Measurements from ENCODE around the gene DROSHA. TPM values are rescaled to one million over a fixed set of nuclear protein-coding genes. Genes with fewer than 3 reads are reported as not detected.

The DROSHA gene
- total and polyA plus RNA-seq, 5 donors: 26.2 to 46.0 (median 30.5) TPM

GRCh38 chr5:31442058-31442745 lies 89.7 kb downstream of the DROSHA start:
- ATAC-seq: no peak
- peaks cover 2% of the 10 kb centered on the region for H3K9me3 ChIP-seq (ENCODE audit: control insufficient read depth, low read length)
- DNase-seq: no peak
- 74% methylated on average over 3 of the region's 3 CpGs for WGBS
- H3K4me1 ChIP-seq (ENCODE audit: control insufficient read depth, insufficient read depth, low read length): no peaks in the 10 kb centered on the region
- no peaks in the 10 kb centered on the region for H3K27me3 ChIP-seq (ENCODE audit: control insufficient read depth, insufficient read depth)
- intact Hi-C loops (cut with DNase I): no loop called here
- no peak overlapping the region for H3K4me3 ChIP-seq (ENCODE audit: low read length)
- no peak overlapping the region for H3K27ac ChIP-seq (ENCODE audit: low read length)

GRCh38 chr5:31436851-31437250 lies 95.0 kb downstream of the DROSHA start:
- WGBS: 51% methylated on average over 1 of the region's 1 CpG
- DNase-seq: no peak
- intact Hi-C loops (cut with DNase I): no loop called here
- Histone ChIP-seq H3K4me1 (ENCODE audit: control insufficient read depth, insufficient read depth, low read length) (no peaks in the 10 kb centered on the region), H3K27ac (ENCODE audit: low read length) (no peak overlapping the region), H3K9me3 (ENCODE audit: control insufficient read depth, low read length) (peaks cover 4% of the 10 kb centered on the region), H3K4me3 (ENCODE audit: low read length) (no peak overlapping the region), H3K27me3 (ENCODE audit: control insufficient read depth, insufficient read depth) (no peaks in the 10 kb centered on the region)
- no peak for ATAC-seq

GRCh38 chr5:31435730-31436129 lies 96.2 kb downstream of the DROSHA start:
- peaks cover 4% of the 10 kb centered on the region for H3K9me3 ChIP-seq (ENCODE audit: control insufficient read depth, low read length)
- no peak overlapping the region for H3K27ac ChIP-seq (ENCODE audit: low read length)
- H3K4me3 ChIP-seq (ENCODE audit: low read length): no peak overlapping the region
- intact Hi-C loops (cut with DNase I): no loop called here
- WGBS: 96% methylated on average over 4 of the region's 4 CpGs
- DNase-seq (no peak), ATAC-seq (no peak)
- H3K27me3 ChIP-seq (ENCODE audit: control insufficient read depth, insufficient read depth): no peaks in the 10 kb centered on the region
- no peaks in the 10 kb centered on the region for H3K4me1 ChIP-seq (ENCODE audit: control insufficient read depth, insufficient read depth, low read length)

- no peaks in the 10 kb centered on the region for H3K4me1 ChIP-seq (ENCODE audit: control insufficient read depth, insufficient read depth, low read length)
- ATAC-seq (no peak), DNase-seq (no peak)
- intact Hi-C loops (cut with DNase I): no loop called here
- WGBS: 76% methylated on average over 2 of the region's 2 CpGs
- H3K9me3 ChIP-seq (ENCODE audit: control insufficient read depth, low read length): peaks cover 2% of the 10 kb centered on the region
- no peaks in the 10 kb centered on the region for H3K27me3 ChIP-seq (ENCODE audit: control insufficient read depth, insufficient read depth)
- no peak overlapping the region for H3K4me3 ChIP-seq (ENCODE audit: low read length)
- H3K27ac ChIP-seq (ENCODE audit: low read length): no peak overlapping the region
Observed at GRCh38 chr5:31434898-31435297, 97.0 kb downstream of the DROSHA start.

- intact Hi-C loops (cut with DNase I): no loop called here
- Histone ChIP-seq H3K27ac (ENCODE audit: low read length) (no peak overlapping the region), H3K9me3 (ENCODE audit: control insufficient read depth, low read length) (peaks cover 2% of the 10 kb centered on the region), H3K27me3 (ENCODE audit: control insufficient read depth, insufficient read depth) (no peaks in the 10 kb centered on the region), H3K4me1 (ENCODE audit: control insufficient read depth, insufficient read depth, low read length) (no peaks in the 10 kb centered on the region), H3K4me3 (ENCODE audit: low read length) (no peak overlapping the region)
- no peak for DNase-seq
- 96% methylated on average over 3 of the region's 3 CpGs for WGBS
- no peak for ATAC-seq
Observed at GRCh38 chr5:31433229-31433628, 98.7 kb downstream of the DROSHA start.

- no peak overlapping the region for H3K4me3 ChIP-seq (ENCODE audit: low read length)
- no peaks in the 10 kb centered on the region for H3K27me3 ChIP-seq (ENCODE audit: control insufficient read depth, insufficient read depth)
- no peak overlapping the region for H3K27ac ChIP-seq (ENCODE audit: low read length)
- H3K4me1 ChIP-seq (ENCODE audit: control insufficient read depth, insufficient read depth, low read length): no peaks in the 10 kb centered on the region
- intact Hi-C loops (cut with DNase I): no loop called here
- no peak for DNase-seq
- H3K9me3 ChIP-seq (ENCODE audit: control insufficient read depth, low read length): no peaks in the 10 kb centered on the region
- no peak for ATAC-seq
- WGBS: 57% methylated on average over 1 of the region's 1 CpG
Observed at GRCh38 chr5:31427724-31428309, 104.1 kb downstream of the DROSHA start.

GRCh38 chr5:31427013-31427723 lies 104.7 kb downstream of the DROSHA start:
- ATAC-seq (no peak), DNase-seq (no peak)
- Histone ChIP-seq H3K27me3 (ENCODE audit: control insufficient read depth, insufficient read depth) (no peaks in the 10 kb centered on the region), H3K27ac (ENCODE audit: low read length) (no peak overlapping the region), H3K4me3 (ENCODE audit: low read length) (no peak overlapping the region), H3K4me1 (ENCODE audit: control insufficient read depth, insufficient read depth, low read length) (no peaks in the 10 kb centered on the region), H3K9me3 (ENCODE audit: control insufficient read depth, low read length) (no peaks in the 10 kb centered on the region)
- 79% methylated on average over 4 of the region's 4 CpGs for WGBS
- intact Hi-C loops (cut with DNase I): no loop called here

GRCh38 chr5:31421806-31422586 lies 109.9 kb downstream of the DROSHA start:
- Histone ChIP-seq H3K9me3 (ENCODE audit: control insufficient read depth, low read length) (no peaks in the 10 kb centered on the region), H3K27ac (ENCODE audit: low read length) (peak overlapping the region; percentile 58), H3K4me3 (ENCODE audit: low read length) (no peak overlapping the region), H3K27me3 (ENCODE audit: control insufficient read depth, insufficient read depth) (no peaks in the 10 kb centered on the region), H3K4me1 (ENCODE audit: control insufficient read depth, insufficient read depth, low read length) (no peaks in the 10 kb centered on the region)
- intact Hi-C loops (cut with DNase I): no loop called here
- WGBS: 54% methylated on average over 7 of the region's 7 CpGs
- DNase-seq: no peak
- peak in 1 of 2 donors; percentile 27 for ATAC-seq

- DNase-seq (no peak), ATAC-seq (no peak)
- Histone ChIP-seq H3K27me3 (ENCODE audit: control insufficient read depth, insufficient read depth) (no peaks in the 10 kb centered on the region), H3K4me1 (ENCODE audit: control insufficient read depth, insufficient read depth, low read length) (no peaks in the 10 kb centered on the region), H3K27ac (ENCODE audit: low read length) (no peak overlapping the region), H3K9me3 (ENCODE audit: control insufficient read depth, low read length) (peaks cover 1% of the 10 kb centered on the region), H3K4me3 (ENCODE audit: low read length) (no peak overlapping the region)
- WGBS: 89% methylated on average over 5 of the region's 5 CpGs
- intact Hi-C loops (cut with DNase I): no loop called here
Observed at GRCh38 chr5:31417512-31417911, 114.4 kb downstream of the DROSHA start.

- WGBS: 97% methylated on average over 3 of the region's 3 CpGs
- Histone ChIP-seq H3K9me3 (ENCODE audit: control insufficient read depth, low read length) (peaks cover 1% of the 10 kb centered on the region), H3K4me3 (ENCODE audit: low read length) (no peak overlapping the region), H3K4me1 (ENCODE audit: control insufficient read depth, insufficient read depth, low read length) (no peaks in the 10 kb centered on the region), H3K27ac (ENCODE audit: low read length) (no peak overlapping the region), H3K27me3 (ENCODE audit: control insufficient read depth, insufficient read depth) (no peaks in the 10 kb centered on the region)
- ATAC-seq (no peak), DNase-seq (no peak)
- intact Hi-C loops (cut with DNase I): no loop called here
Observed at GRCh38 chr5:31416547-31416946, 115.3 kb downstream of the DROSHA start.

- 81% methylated on average over 2 of the region's 2 CpGs for WGBS
- H3K27ac ChIP-seq (ENCODE audit: low read length): no peak overlapping the region
Observed at GRCh38 chr5:31415960-31416359, 115.9 kb downstream of the DROSHA start.

More at GRCh38 chr5:31415960-31416359, 115.9 kb downstream of the DROSHA start:
- intact Hi-C loops (cut with DNase I): no loop called here
- ATAC-seq: no peak
- no peaks in the 10 kb centered on the region for H3K4me1 ChIP-seq (ENCODE audit: control insufficient read depth, insufficient read depth, low read length)
- no peak overlapping the region for H3K4me3 ChIP-seq (ENCODE audit: low read length)
- DNase-seq: no peak
- H3K9me3 ChIP-seq (ENCODE audit: control insufficient read depth, low read length): peaks cover 1% of the 10 kb centered on the region
- H3K27me3 ChIP-seq (ENCODE audit: control insufficient read depth, insufficient read depth): no peaks in the 10 kb centered on the region

Measured in right cardiac atrium (tissue), 5 donors.